ENCODE measurements around the gene RAMP3. TPM values are rescaled to one million over a fixed set of nuclear protein-coding genes. Genes with fewer than 3 reads are reported as not detected.

Gene RAMP3
- total RNA-seq, 1 experiment from 2014 or later: not detected

DNA sequence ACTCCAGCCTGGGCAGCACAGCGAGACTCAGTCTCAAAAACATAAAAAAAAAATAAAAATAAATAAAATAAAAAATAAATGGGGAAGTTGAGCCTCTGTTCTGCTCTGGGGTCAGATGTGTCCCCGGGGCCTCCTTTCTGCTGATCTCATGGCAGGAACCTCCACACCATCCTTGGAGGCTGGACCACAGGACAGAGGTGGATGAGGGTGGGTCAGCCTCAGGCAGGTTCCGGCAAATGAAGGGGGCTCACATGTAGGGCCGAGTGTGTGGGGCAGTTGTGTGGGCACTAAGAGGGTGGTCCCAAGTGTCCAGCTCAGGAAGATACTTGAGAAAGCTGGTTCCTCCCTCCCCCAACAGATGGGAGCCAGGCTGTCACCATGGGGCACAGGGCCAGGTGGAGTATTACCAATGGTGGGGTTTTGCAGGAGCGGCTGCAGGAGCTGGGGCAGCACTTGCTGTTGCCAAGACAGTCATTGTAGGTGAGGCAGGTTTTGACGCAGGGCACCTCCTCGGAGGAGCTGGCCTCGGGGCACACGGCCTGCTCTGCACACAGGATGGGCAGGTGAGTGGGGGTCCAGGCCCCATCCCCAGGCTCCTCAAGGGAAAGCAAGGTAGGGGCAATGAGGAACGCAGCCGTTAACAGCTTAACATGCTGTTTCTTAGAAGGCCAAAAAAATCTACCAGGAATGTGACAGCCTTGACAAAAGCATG is 32.2 kb upstream of the RAMP3 start:
- no peak overlapping the region for H3K27ac ChIP-seq (ENCODE audit: low read depth, low read length, poor library complexity, severe bottlenecking)
- no peaks in the 10 kb centered on the region for H3K4me1 ChIP-seq (ENCODE audit: insufficient read depth, low read length, poor library complexity, severe bottlenecking)
- H3K4me3 ChIP-seq (ENCODE audit: low read depth, low read length, poor library complexity, severe bottlenecking): no peak overlapping the region
- DNase-seq (ENCODE audit: low spot score): no peak
- BruUV-seq (replicated peaks): no TSS peak
- POLR2A ChIA-PET (ENCODE audit: low non-redundant PET): no interaction called here
- CTCF ChIA-PET: no interaction called here
- TF ChIP-seq EZH2 (IDR thresholded peaks at IDR 0.05; ENCODE audit: borderline replicate concordance, low read depth, low read length, poor library complexity, severe bottlenecking): no peak
- TF ChIP-seq, protein P1, sequence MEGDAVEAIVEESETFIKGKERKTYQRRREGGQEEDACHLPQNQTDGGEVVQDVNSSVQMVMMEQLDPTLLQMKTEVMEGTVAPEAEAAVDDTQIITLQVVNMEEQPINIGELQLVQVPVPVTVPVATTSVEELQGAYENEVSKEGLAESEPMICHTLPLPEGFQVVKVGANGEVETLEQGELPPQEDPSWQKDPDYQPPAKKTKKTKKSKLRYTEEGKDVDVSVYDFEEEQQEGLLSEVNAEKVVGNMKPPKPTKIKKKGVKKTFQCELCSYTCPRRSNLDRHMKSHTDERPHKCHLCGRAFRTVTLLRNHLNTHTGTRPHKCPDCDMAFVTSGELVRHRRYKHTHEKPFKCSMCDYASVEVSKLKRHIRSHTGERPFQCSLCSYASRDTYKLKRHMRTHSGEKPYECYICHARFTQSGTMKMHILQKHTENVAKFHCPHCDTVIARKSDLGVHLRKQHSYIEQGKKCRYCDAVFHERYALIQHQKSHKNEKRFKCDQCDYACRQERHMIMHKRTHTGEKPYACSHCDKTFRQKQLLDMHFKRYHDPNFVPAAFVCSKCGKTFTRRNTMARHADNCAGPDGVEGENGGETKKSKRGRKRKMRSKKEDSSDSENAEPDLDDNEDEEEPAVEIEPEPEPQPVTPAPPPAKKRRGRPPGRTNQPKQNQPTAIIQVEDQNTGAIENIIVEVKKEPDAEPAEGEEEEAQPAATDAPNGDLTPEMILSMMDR (conservative IDR thresholded peaks at IDR 0.05; ENCODE audit: low read depth, low read length): no peak
- no peaks in the 10 kb centered on the region for H3K27me3 ChIP-seq (replicated peaks; ENCODE audit: insufficient read depth, low read depth, low read length, poor library complexity)
- H3K9me3 ChIP-seq (ENCODE audit: low read depth, low read length, poor library complexity, severe bottlenecking): no peaks in the 10 kb centered on the region
- intact Hi-C loops (cut with micrococcal nuclease; ENCODE audit: unreplicated experiment): no loop called here
- no peaks in the 10 kb centered on the region for H3K36me3 ChIP-seq (ENCODE audit: insufficient read depth, low read length, poor library complexity, severe bottlenecking)

DNA sequence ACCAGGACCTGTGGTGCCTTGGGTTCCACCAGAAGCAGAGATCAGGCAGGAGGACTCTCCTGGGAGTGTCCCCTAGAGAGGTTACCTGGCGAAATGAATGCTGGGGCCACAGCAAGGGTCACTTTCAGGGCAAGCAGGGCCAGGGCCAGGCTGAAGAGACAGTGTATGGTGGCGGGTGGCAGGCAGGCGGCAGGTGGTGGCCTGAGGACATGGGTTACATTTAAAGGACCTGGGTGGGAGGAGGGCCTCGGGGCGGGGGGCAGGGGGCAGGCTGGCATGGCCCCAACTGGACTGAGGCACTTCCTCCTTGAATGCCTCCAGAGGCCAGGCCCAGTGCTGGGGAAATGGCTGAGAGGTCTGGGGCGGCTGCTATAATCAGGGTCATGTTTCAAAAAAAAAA is 31.4 kb upstream of the RAMP3 start:
- H3K27ac ChIP-seq (ENCODE audit: low read depth, low read length, poor library complexity, severe bottlenecking): no peak overlapping the region
- H3K4me1 ChIP-seq (ENCODE audit: insufficient read depth, low read length, poor library complexity, severe bottlenecking): no peaks in the 10 kb centered on the region
- TF ChIP-seq, protein P1 (conservative IDR thresholded peaks at IDR 0.05; ENCODE audit: low read depth, low read length): no peak
- no peak for TF ChIP-seq EZH2 (IDR thresholded peaks at IDR 0.05; ENCODE audit: borderline replicate concordance, low read depth, low read length, poor library complexity, severe bottlenecking)
- H3K27me3 ChIP-seq (replicated peaks; ENCODE audit: insufficient read depth, low read depth, low read length, poor library complexity): no peaks in the 10 kb centered on the region
- intact Hi-C loops (cut with micrococcal nuclease; ENCODE audit: unreplicated experiment): no loop called here
- ChIA-PET CTCF (no interaction called here), POLR2A (ENCODE audit: low non-redundant PET) (no interaction called here)
- H3K36me3 ChIP-seq (ENCODE audit: insufficient read depth, low read length, poor library complexity, severe bottlenecking): no peaks in the 10 kb centered on the region
- no TSS peak for BruUV-seq (replicated peaks)
- H3K9me3 ChIP-seq (ENCODE audit: low read depth, low read length, poor library complexity, severe bottlenecking): no peaks in the 10 kb centered on the region
- no peak for DNase-seq (ENCODE audit: low spot score)
- H3K4me3 ChIP-seq (ENCODE audit: low read depth, low read length, poor library complexity, severe bottlenecking): no peak overlapping the region

DNA sequence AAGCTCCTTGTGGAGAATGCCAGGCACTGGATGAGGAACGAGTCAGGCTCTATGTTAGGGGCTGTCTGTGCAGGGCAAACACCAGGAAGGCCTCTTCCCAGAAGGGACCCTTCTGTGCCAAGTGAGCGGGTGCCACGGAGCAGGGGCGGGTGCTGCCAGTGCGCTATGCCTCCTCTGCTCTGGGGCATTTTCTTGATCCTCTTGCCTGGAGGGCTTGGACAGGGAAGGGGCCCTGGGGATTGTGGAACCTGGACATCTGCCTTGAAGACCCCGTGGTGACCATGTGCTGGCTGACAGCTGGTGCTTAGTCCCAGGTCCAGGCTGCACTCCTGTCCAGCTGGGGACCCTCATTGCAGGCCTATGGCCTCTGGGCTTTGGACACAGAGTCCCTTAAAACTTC is 30.7 kb upstream of the RAMP3 start:
- Histone ChIP-seq H3K4me1 (ENCODE audit: insufficient read depth, low read length, poor library complexity, severe bottlenecking) (no peaks in the 10 kb centered on the region), H3K4me3 (ENCODE audit: low read depth, low read length, poor library complexity, severe bottlenecking) (no peak overlapping the region), H3K9me3 (ENCODE audit: low read depth, low read length, poor library complexity, severe bottlenecking) (no peaks in the 10 kb centered on the region), H3K36me3 (ENCODE audit: insufficient read depth, low read length, poor library complexity, severe bottlenecking) (no peaks in the 10 kb centered on the region), H3K27ac (ENCODE audit: low read depth, low read length, poor library complexity, severe bottlenecking) (no peak overlapping the region), H3K27me3 (replicated peaks; ENCODE audit: insufficient read depth, low read depth, low read length, poor library complexity) (no peaks in the 10 kb centered on the region)
- POLR2A ChIA-PET (ENCODE audit: low non-redundant PET): no interaction called here
- CTCF ChIA-PET: no interaction called here
- intact Hi-C loops (cut with micrococcal nuclease; ENCODE audit: unreplicated experiment): no loop called here
- no peak for DNase-seq (ENCODE audit: low spot score)
- TF ChIP-seq, protein P1 (conservative IDR thresholded peaks at IDR 0.05; ENCODE audit: low read depth, low read length): no peak
- no peak for TF ChIP-seq EZH2 (IDR thresholded peaks at IDR 0.05; ENCODE audit: borderline replicate concordance, low read depth, low read length, poor library complexity, severe bottlenecking)
- BruUV-seq (replicated peaks): no TSS peak
